Measurements from ENCODE around the gene GRK5.

The GRK5 gene

GRCh38 chr10:119441151-119441821 lies 233.9 kb downstream of the GRK5 start:
- no peak for TF ChIP-seq CTCF (IDR thresholded peaks at IDR 0.05)

GRCh38 chr10:119441921-119442757 lies 234.8 kb downstream of the GRK5 start:
- Histone ChIP-seq H3K9me3 (no peaks in the 10 kb centered on the region), H3K36me3 (peaks cover 17 to 62% (median 44%) of the 10 kb centered on the region in 3 donors), H3K4me3 (no peak overlapping the region), H3K27me3 (no peaks in the 10 kb centered on the region), H3K4me1 (peaks cover 0 to 23% (median 17%) of the 10 kb centered on the region in 4 donors), H3K27ac (peak overlapping the region; percentile 81 to 82)
- intact Hi-C loops (cut with DNase I; ENCODE audit: low total_unique reads), result no loop called here
- no peak for DNase-seq
- TF ChIP-seq CTCF (IDR thresholded peaks at IDR 0.05), result no peak

More at GRCh38 chr10:119441151-119441821, 233.9 kb downstream of the GRK5 start:
- H3K27me3 ChIP-seq, result no peaks in the 10 kb centered on the region
- H3K9me3 ChIP-seq, result no peaks in the 10 kb centered on the region
- intact Hi-C loops (cut with DNase I; ENCODE audit: low total_unique reads), result no loop called here
- H3K36me3 ChIP-seq, result peaks cover 19 to 62% (median 45%) of the 10 kb centered on the region in 3 donors
- DNase-seq, result peak in 1 of 2 donors; percentile 62
- H3K4me3 ChIP-seq, result no peak overlapping the region
- peaks cover 0 to 23% (median 17%) of the 10 kb centered on the region in 4 donors for H3K4me1 ChIP-seq
- peak overlapping the region; percentile 81 to 82 for H3K27ac ChIP-seq

- no peaks in the 10 kb centered on the region for H3K27me3 ChIP-seq
- H3K27ac ChIP-seq, result peak overlapping the region; percentile 81 to 82
- no peak for TF ChIP-seq CTCF (IDR thresholded peaks at IDR 0.05)
- no peak for DNase-seq
- H3K36me3 ChIP-seq, result peaks cover 14 to 62% (median 44%) of the 10 kb centered on the region in 3 donors
- intact Hi-C loops (cut with DNase I; ENCODE audit: low total_unique reads), result no loop called here
- H3K4me1 ChIP-seq, result peaks cover 0 to 23% (median 17%) of the 10 kb centered on the region in 4 donors
- H3K4me3 ChIP-seq, result no peak overlapping the region
- no peaks in the 10 kb centered on the region for H3K9me3 ChIP-seq
These were observed 235.3 kb downstream of the GRK5 start for GRCh38 chr10:119442758-119443060.

- intact Hi-C loops (cut with DNase I; ENCODE audit: low total_unique reads), result no loop called here
- no peak overlapping the region for H3K4me3 ChIP-seq
- DNase-seq, result no peak
- peaks cover 0 to 23% (median 17%) of the 10 kb centered on the region in 4 donors for H3K4me1 ChIP-seq
- TF ChIP-seq CTCF (IDR thresholded peaks at IDR 0.05), result no peak
- H3K27ac ChIP-seq, result peak overlapping the region; percentile 5 to 11
- H3K36me3 ChIP-seq, result peaks cover 16 to 62% (median 49%) of the 10 kb centered on the region in 3 donors
- H3K9me3 ChIP-seq, result no peaks in the 10 kb centered on the region
- H3K27me3 ChIP-seq, result no peaks in the 10 kb centered on the region
These were observed 236.1 kb downstream of the GRK5 start for GRCh38 chr10:119443441-119443840.

GRCh38 chr10:119443970-119444660 lies 236.7 kb downstream of the GRK5 start:
- H3K4me3 ChIP-seq, result no peak overlapping the region
- no peak for DNase-seq
- intact Hi-C loops (cut with DNase I; ENCODE audit: low total_unique reads), result loop anchor here (2.0 kb wide), 1 partner anchor 243 kb away; no protein-coding TSS in a partner anchor
- peak overlapping the region; percentile 5 to 11 for H3K27ac ChIP-seq
- no peak for TF ChIP-seq CTCF (IDR thresholded peaks at IDR 0.05)
- peaks cover 17 to 62% (median 52%) of the 10 kb centered on the region in 3 donors for H3K36me3 ChIP-seq
- peaks cover 0 to 27% (median 18%) of the 10 kb centered on the region in 4 donors for H3K4me1 ChIP-seq
- H3K9me3 ChIP-seq, result no peaks in the 10 kb centered on the region
- no peaks in the 10 kb centered on the region for H3K27me3 ChIP-seq

Measured in tibial artery (tissue), 4 donors.